PC-9 (cell line): ENCODE data around the gene SLC26A6.

Experiments
- CTCF ChIP-seq: fragments of 200-600 bp; sonication (generic); conservative IDR thresholded peaks from 2 replicates; pipeline ENCODE4 v1.6.1; 2017; ENCODE audit warnings: mixed run types, antibody characterized with exemption, mild to moderate bottlenecking, moderate library complexity
- EZH2 ChIP-seq: fragments of 200-600 bp; sonication (generic); IDR thresholded peaks from 2 replicates; pipeline ENCODE4 v1.8.0; 2017; ENCODE audit warnings: antibody characterized with exemption, low read depth

- TF ChIP-seq CTCF (no peak), EZH2 (no peak)
Observed at GRCh38 chr3:48681541-48681880, 46.2 kb upstream of the SLC26A6 start.
